Measurements from ENCODE around the gene MOCOS.

Gene MOCOS

DNA sequence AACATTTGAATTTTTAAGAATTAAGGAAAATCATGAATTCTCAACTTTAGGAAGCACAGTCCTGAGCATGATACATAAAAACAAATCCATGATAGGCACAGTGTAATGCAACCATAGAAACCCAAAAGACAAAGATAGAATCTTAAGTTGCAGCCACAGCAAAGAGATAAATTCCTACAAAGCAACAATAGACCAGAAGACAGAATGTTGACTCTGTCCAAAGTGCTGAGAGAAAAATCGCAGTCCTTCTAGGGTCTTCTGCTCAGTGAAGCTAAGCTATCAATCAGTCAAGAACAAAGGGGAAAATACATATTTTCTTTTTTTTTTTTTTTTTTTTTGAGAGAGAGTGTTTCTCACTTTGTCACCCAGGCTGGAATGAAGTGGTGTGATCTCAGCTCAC lies 88.3 kb downstream of the MOCOS start:
- no peak overlapping the region for H3K4me3 ChIP-seq (ENCODE audit: low read depth in 1 of 2, low read length in 2 of 2)
- H3K36me3 ChIP-seq (ENCODE audit: insufficient read depth, low read length): no peaks in the 10 kb centered on the region
- no peak overlapping the region for H3K27ac ChIP-seq (ENCODE audit: low read depth, low read length)
- no peak overlapping the region for H3K9ac ChIP-seq (ENCODE audit: low read length)
- no peaks in the 10 kb centered on the region for H3K4me1 ChIP-seq (ENCODE audit: insufficient read depth, low read length)
- no peaks in the 10 kb centered on the region for H3K9me3 ChIP-seq (ENCODE audit: low read length)
- no peaks in the 10 kb centered on the region for H3K27me3 ChIP-seq (ENCODE audit: control insufficient read depth in 1 of 2, insufficient read depth in 2 of 2, low read length in 2 of 2)

DNA sequence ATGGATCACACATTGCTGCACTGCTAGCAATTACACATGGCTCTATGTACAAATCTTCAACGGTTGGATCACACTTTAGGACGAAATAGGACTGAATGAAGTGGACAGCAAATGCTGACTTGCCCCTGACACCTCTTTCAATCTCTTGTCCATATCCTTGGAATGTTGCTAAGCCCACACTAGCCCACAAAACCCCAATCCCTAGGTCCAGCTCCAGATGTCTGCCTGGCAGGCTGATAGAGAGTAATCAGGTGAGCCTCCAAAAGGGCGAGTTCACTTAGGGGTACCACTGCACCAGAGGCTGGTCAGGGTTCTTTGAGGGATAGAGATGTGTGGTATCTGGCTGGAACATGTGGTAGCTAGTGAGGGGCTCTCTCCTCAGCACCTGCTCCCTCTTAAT lies 91.7 kb downstream of the MOCOS start:
- no peak overlapping the region for H3K4me3 ChIP-seq (ENCODE audit: low read depth in 1 of 2, low read length in 2 of 2)

DNA sequence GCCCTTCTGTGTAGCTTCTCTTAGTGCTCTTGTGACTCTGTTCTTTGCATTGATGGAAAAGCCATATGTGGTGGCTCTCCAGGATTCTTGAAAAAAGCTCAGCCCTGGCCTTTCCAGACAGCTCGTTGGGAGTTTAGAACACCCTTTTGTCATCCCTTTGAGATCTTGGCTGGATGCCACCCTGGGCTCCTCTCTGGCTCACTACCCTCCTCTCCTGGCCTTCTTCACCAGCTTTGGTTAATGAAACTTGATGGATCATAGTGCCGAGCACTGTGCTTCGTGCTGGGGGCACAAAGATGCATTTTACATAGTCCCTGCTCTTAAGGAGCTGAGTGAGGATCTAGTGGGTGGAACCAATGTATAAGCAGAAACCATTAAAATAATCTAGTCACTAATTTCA lies 94.6 kb downstream of the MOCOS start:
- Histone ChIP-seq H3K27ac (ENCODE audit: low read depth, low read length) (no peak overlapping the region), H3K36me3 (ENCODE audit: insufficient read depth, low read length) (no peaks in the 10 kb centered on the region)

More for the DNA sequence above, 91.7 kb downstream of the MOCOS start:
- H3K4me1 ChIP-seq (ENCODE audit: insufficient read depth, low read length): no peaks in the 10 kb centered on the region
- no peak overlapping the region for H3K9ac ChIP-seq (ENCODE audit: low read length)
- H3K36me3 ChIP-seq (ENCODE audit: insufficient read depth, low read length): no peaks in the 10 kb centered on the region
- H3K27ac ChIP-seq (ENCODE audit: low read depth, low read length): no peak overlapping the region
- no peaks in the 10 kb centered on the region for H3K9me3 ChIP-seq (ENCODE audit: low read length)
- no peaks in the 10 kb centered on the region for H3K27me3 ChIP-seq (ENCODE audit: control insufficient read depth in 1 of 2, insufficient read depth in 2 of 2, low read length in 2 of 2)

DNA sequence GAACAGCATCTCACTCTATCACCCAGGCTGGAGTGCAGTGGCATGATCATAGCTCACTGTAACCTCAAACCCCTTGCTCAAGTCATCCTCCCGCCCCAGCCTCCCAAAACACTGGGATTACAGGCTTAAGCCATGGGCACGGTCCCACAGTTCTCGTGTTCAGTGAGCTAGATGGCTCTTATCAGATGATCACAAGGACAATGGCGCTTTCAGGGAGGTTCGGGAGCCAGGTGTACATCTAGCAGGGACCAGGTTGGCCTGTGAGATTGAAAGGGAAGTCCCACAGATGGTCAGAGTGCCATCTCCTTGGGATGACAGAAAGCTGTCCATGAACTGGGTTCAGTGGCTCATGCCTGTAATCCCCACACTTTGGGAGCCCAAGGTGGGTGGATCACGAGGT lies 96.2 kb downstream of the MOCOS start:
- H3K9ac ChIP-seq (ENCODE audit: low read length): no peak overlapping the region
- no peak overlapping the region for H3K27ac ChIP-seq (ENCODE audit: low read depth, low read length)
- H3K4me3 ChIP-seq (ENCODE audit: low read depth in 1 of 2, low read length in 2 of 2): no peak overlapping the region
- no peaks in the 10 kb centered on the region for H3K9me3 ChIP-seq (ENCODE audit: low read length)
- no peaks in the 10 kb centered on the region for H3K36me3 ChIP-seq (ENCODE audit: insufficient read depth, low read length)
- no peaks in the 10 kb centered on the region for H3K4me1 ChIP-seq (ENCODE audit: insufficient read depth, low read length)
- H3K27me3 ChIP-seq (ENCODE audit: control insufficient read depth in 1 of 2, insufficient read depth in 2 of 2, low read length in 2 of 2): no peaks in the 10 kb centered on the region

More for the DNA sequence above, 94.6 kb downstream of the MOCOS start:
- Histone ChIP-seq H3K9me3 (ENCODE audit: low read length) (no peaks in the 10 kb centered on the region), H3K4me3 (ENCODE audit: low read depth in 1 of 2, low read length in 2 of 2) (no peak overlapping the region), H3K9ac (ENCODE audit: low read length) (no peak overlapping the region), H3K4me1 (ENCODE audit: insufficient read depth, low read length) (no peaks in the 10 kb centered on the region), H3K27me3 (ENCODE audit: control insufficient read depth in 1 of 2, insufficient read depth in 2 of 2, low read length in 2 of 2) (no peaks in the 10 kb centered on the region)

DNA sequence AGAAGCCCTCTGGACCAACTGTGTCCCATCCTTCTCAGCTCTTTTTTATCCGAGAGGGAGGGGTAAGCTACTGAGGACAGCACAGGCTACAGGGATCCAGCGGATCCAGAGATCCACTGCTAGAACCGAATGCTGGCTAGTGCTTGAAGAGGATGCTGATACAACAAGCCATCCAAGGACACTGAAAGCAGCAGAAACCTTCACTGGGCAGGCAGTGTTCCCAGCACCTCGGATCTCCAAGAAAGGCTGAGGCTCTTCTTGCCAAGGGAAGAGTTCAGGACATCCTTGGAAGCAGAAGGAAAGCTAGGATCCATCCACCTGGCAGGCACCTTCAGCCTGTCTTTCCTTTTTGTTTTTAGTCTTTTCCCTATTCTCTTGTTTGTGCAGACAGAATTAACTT lies 97.0 kb downstream of the MOCOS start:
- no peaks in the 10 kb centered on the region for H3K9me3 ChIP-seq (ENCODE audit: low read length)
- no peaks in the 10 kb centered on the region for H3K4me1 ChIP-seq (ENCODE audit: insufficient read depth, low read length)
- no peak overlapping the region for H3K27ac ChIP-seq (ENCODE audit: low read depth, low read length)
- H3K4me3 ChIP-seq (ENCODE audit: low read depth in 1 of 2, low read length in 2 of 2): no peak overlapping the region
- H3K9ac ChIP-seq (ENCODE audit: low read length): no peak overlapping the region
- no peaks in the 10 kb centered on the region for H3K36me3 ChIP-seq (ENCODE audit: insufficient read depth, low read length)
- no peaks in the 10 kb centered on the region for H3K27me3 ChIP-seq (ENCODE audit: control insufficient read depth in 1 of 2, insufficient read depth in 2 of 2, low read length in 2 of 2)

DNA sequence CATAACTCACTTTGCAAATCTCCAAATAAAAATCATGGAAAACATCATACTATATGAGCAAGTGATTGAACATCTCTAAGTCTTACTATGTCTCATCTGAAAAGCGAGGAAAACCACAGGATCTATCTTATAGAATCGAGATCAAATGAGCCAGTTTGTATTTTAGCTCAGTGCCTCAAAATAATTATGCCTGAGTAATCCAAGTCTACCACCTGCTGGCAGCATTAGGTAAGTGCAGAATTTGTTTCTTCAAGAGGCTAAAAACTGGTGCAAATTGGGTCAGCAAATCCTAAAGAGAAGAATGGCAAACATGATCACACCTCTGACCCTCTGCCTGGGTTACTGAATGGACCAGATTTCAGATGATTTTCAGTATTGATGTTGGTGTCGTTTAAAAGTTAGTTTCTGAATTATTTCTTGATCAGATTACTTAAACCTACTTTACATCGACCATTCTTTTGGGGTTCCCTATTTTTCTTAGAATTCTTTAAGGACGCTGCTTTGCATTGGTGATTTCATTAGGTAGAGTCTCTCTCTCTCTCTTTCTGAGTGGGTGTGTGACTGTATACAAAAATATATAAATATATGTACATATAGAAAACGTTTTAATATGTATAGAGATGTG lies 97.5 kb downstream of the MOCOS start:
- no peaks in the 10 kb centered on the region for H3K27me3 ChIP-seq (ENCODE audit: control insufficient read depth in 1 of 2, insufficient read depth in 2 of 2, low read length in 2 of 2)
- H3K4me1 ChIP-seq (ENCODE audit: insufficient read depth, low read length): no peaks in the 10 kb centered on the region
- no peak overlapping the region for H3K4me3 ChIP-seq (ENCODE audit: low read depth in 1 of 2, low read length in 2 of 2)
- H3K27ac ChIP-seq (ENCODE audit: low read depth, low read length): no peak overlapping the region
- no peak overlapping the region for H3K9ac ChIP-seq (ENCODE audit: low read length)
- no peaks in the 10 kb centered on the region for H3K36me3 ChIP-seq (ENCODE audit: insufficient read depth, low read length)
- H3K9me3 ChIP-seq (ENCODE audit: low read length): no peaks in the 10 kb centered on the region

DNA sequence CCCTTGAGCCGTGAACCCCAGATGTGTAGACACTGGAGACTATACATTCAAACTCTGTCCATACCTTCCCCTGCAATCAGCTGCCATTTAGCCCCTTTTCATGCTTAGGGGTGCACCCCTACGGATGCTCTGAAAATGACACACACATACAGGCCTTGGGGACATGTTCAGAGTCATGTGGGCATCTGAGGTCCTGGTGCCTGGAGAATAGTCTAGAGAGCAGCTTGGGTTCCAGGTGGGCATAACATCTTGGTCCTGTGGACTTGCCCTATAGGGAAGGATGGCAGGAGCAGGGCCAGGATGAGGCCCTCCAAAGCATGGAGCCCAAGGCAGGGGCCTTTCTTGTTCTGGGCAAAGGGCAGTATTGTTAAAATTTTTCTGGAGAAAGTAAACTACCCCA lies 100.4 kb downstream of the MOCOS start:
- no peaks in the 10 kb centered on the region for H3K4me1 ChIP-seq (ENCODE audit: insufficient read depth, low read length)
- H3K36me3 ChIP-seq (ENCODE audit: insufficient read depth, low read length): no peaks in the 10 kb centered on the region
- no peaks in the 10 kb centered on the region for H3K9me3 ChIP-seq (ENCODE audit: low read length)
- no peak overlapping the region for H3K27ac ChIP-seq (ENCODE audit: low read depth, low read length)
- no peaks in the 10 kb centered on the region for H3K27me3 ChIP-seq (ENCODE audit: control insufficient read depth in 1 of 2, insufficient read depth in 2 of 2, low read length in 2 of 2)
- no peak overlapping the region for H3K4me3 ChIP-seq (ENCODE audit: low read depth in 1 of 2, low read length in 2 of 2)
- no peak overlapping the region for H3K9ac ChIP-seq (ENCODE audit: low read length)

DNA sequence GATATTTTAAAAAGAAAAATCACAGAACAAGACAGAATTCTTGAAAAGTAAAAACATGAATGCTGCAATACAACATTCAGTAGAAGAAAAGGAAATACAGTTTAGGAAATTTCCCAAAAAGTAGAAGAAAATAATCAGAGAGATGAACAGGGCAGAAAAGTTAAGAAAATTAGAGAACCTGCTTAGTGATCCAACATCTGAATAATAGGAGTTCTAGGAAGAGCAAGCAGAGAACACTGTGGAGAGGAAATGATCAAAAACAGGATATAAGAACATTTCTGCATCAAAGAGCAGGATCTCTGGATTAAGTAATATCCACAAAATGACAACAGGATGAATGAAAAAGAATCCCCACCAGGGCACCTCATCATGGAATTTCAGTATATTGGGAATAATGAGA lies 101.4 kb downstream of the MOCOS start:
- Histone ChIP-seq H3K4me1 (ENCODE audit: insufficient read depth, low read length) (no peaks in the 10 kb centered on the region), H3K27me3 (ENCODE audit: control insufficient read depth in 1 of 2, insufficient read depth in 2 of 2, low read length in 2 of 2) (no peaks in the 10 kb centered on the region), H3K27ac (ENCODE audit: low read depth, low read length) (no peak overlapping the region), H3K4me3 (ENCODE audit: low read depth in 1 of 2, low read length in 2 of 2) (no peak overlapping the region), H3K36me3 (ENCODE audit: insufficient read depth, low read length) (no peaks in the 10 kb centered on the region), H3K9ac (ENCODE audit: low read length) (no peak overlapping the region), H3K9me3 (ENCODE audit: low read length) (no peaks in the 10 kb centered on the region)

DNA sequence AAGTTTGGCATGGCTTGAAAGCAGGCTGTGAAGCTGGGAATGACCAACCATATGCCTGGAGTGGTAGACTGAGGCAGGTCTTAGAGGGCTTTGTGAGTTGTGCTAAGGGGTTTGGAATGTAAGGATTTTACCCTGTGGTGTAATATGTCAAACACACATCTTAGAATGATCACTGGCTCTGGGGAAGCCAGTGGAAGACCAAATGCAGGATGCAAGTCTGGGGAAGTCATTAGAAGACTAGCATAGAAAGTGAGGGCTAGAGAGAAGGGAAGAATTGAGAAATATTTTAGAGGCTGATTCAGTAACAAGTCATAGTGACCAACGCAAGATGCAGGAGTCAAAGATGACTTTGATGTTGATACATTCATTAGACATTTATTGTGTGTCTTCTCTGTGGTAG lies 106.7 kb downstream of the MOCOS start:
- peaks cover 4 to 5% of the 10 kb centered on the region in 2 donors for H3K27me3 ChIP-seq (ENCODE audit: control insufficient read depth in 1 of 2, insufficient read depth in 2 of 2, low read length in 2 of 2)
- H3K27ac ChIP-seq (ENCODE audit: low read depth, low read length): no peak overlapping the region
- H3K4me3 ChIP-seq (ENCODE audit: low read depth in 1 of 2, low read length in 2 of 2): no peak overlapping the region
- no peaks in the 10 kb centered on the region for H3K9me3 ChIP-seq (ENCODE audit: low read length)
- no peaks in the 10 kb centered on the region for H3K4me1 ChIP-seq (ENCODE audit: insufficient read depth, low read length)
- no peak overlapping the region for H3K9ac ChIP-seq (ENCODE audit: low read length)
- no peaks in the 10 kb centered on the region for H3K36me3 ChIP-seq (ENCODE audit: insufficient read depth, low read length)

DNA sequence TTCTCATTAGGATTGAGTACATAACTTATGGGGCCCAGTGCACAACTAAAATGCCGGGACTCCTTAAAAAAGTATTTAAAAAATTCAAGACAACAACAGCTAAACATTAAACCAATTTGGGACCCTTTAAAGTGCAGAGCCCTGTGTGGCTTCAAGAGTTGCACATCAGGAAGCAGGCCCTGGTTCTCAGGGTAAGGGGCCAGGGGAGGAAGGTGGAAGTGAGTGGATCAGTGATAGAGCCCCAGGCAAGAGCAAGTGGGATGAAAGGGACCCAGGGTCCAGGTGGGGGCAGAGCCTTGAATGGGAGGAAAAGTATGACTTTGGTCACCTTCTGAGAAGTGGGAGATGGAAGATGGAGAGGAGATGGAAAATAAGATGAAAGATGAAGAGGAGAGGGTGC lies 107.9 kb downstream of the MOCOS start:
- H3K27ac ChIP-seq (ENCODE audit: low read depth, low read length): no peak overlapping the region
- no peak overlapping the region for H3K4me3 ChIP-seq (ENCODE audit: low read depth in 1 of 2, low read length in 2 of 2)
- H3K4me1 ChIP-seq (ENCODE audit: insufficient read depth, low read length): no peaks in the 10 kb centered on the region
- H3K36me3 ChIP-seq (ENCODE audit: insufficient read depth, low read length): no peaks in the 10 kb centered on the region
- no peaks in the 10 kb centered on the region for H3K9me3 ChIP-seq (ENCODE audit: low read length)
- H3K9ac ChIP-seq (ENCODE audit: low read length): no peak overlapping the region
- peaks cover 5 to 11% of the 10 kb centered on the region in 2 donors for H3K27me3 ChIP-seq (ENCODE audit: control insufficient read depth in 1 of 2, insufficient read depth in 2 of 2, low read length in 2 of 2)

DNA sequence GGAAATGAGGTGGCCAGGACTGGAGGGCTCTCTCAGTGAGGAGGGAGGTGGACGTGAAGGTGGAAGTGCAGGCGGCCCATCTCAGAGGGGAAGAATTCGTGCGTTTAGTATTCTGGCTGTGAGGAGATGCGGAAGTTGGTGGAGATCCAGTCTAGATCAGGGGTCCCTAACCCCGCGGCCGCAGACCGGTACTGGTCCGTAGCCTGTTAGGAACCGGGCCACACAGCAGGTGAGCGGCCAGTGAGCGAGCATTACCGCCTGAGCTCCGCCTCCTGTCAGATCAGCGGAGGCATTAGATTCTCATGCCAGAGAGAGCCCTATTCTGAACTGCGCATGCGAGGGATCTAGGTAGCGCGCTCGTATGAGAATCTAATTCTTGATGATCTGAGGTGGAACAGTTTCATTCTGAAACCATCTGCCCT lies 108.6 kb downstream of the MOCOS start:
- no peak overlapping the region for H3K4me3 ChIP-seq (ENCODE audit: low read depth in 1 of 2, low read length in 2 of 2)
- no peaks in the 10 kb centered on the region for H3K9me3 ChIP-seq (ENCODE audit: low read length)
- H3K27me3 ChIP-seq (ENCODE audit: control insufficient read depth in 1 of 2, insufficient read depth in 2 of 2, low read length in 2 of 2): peaks cover 5 to 11% of the 10 kb centered on the region in 2 donors
- no peaks in the 10 kb centered on the region for H3K36me3 ChIP-seq (ENCODE audit: insufficient read depth, low read length)
- H3K27ac ChIP-seq (ENCODE audit: low read depth, low read length): no peak overlapping the region
- H3K4me1 ChIP-seq (ENCODE audit: insufficient read depth, low read length): no peaks in the 10 kb centered on the region
- H3K9ac ChIP-seq (ENCODE audit: low read length): no peak overlapping the region

DNA sequence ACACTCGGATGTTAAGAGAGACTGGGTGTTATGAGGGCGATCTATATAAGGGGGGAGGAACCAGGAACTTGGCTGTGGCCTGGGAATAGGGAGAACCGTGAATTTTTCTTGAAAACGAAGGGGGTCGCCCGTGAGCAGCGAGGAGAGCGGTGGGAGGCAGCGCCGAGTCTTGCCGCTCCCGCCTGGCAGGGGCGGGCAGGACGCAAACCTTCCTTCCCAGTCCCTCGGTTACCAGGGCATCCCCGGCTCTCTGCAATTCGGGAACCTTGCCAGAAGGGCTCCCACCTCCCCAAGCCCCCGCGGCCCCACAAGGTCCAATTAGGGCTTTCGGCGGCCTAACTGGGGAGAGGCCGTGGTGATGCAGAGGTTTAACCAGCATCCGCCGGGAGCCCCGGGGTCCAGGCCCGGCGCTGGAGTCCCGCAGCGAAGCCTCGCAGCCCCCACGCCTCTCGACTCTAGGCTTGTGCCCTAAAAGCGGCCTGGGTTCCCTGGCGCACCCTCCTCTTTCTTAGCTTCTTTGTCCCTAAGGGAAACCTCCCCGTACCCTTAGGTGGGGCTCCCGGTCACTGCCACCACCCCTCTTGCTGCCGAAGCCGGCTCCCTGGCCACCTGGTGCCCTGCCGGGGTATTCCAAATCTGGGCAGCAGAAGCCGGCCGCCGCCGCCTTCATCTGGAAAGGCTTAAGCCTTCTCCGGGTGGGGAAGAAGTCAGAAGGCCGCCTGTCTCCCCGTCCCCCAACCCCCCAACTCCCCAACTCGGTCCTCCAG lies 109.5 kb downstream of the MOCOS start:
- Histone ChIP-seq H3K4me1 (ENCODE audit: insufficient read depth, low read length) (no peaks in the 10 kb centered on the region), H3K4me3 (ENCODE audit: low read depth in 1 of 2, low read length in 2 of 2) (peak overlapping the region; percentile 50 to 64), H3K9me3 (ENCODE audit: low read length) (no peaks in the 10 kb centered on the region), H3K27ac (ENCODE audit: low read depth, low read length) (peak overlapping the region; percentile 23), H3K36me3 (ENCODE audit: insufficient read depth, low read length) (no peaks in the 10 kb centered on the region), H3K27me3 (ENCODE audit: control insufficient read depth in 1 of 2, insufficient read depth in 2 of 2, low read length in 2 of 2) (peaks cover 5 to 11% of the 10 kb centered on the region in 2 donors), H3K9ac (ENCODE audit: low read length) (no peak overlapping the region)
